GM23338 (cell line): ENCODE data around the gene ATP6V0C. TPM values are rescaled to one million over a fixed set of nuclear protein-coding genes. Genes with fewer than 3 reads are reported as not detected.

Source experiments
- ATAC-seq: fragments of 200-7000 bp; cut with Tn5 transposase; 3 replicates; pipeline ENCODE4 v1.9.1; 2020
- DNase-seq: peaks from one replicate; pipeline ENCODE4 v3.0.0-alpha.2; 2015; ENCODE audit warnings: low spot score
- H2AFZ ChIP-seq: fragments of 200-600 bp; sonication (generic); 2 replicates; pipeline ENCODE4 v1.8.0; 2016; ENCODE audit warnings: antibody characterized with exemption, mild to moderate bottlenecking, moderate library complexity
- H3F3A ChIP-seq: fragments of 200-600 bp; sonication (generic); replicated peaks from 2 replicates; pipeline ENCODE4 v1.8.0; 2017; ENCODE audit warnings: antibody characterized with exemption, mixed run types, low read depth
- H3K27ac ChIP-seq: fragments of 200-600 bp; sonication (generic); 2 replicates; pipeline ENCODE4 v1.6.1; 2016; ENCODE audit warnings: low read depth
- H3K27me3 ChIP-seq: fragments of 200-600 bp; sonication (generic); 2 replicates; pipeline ENCODE4 v1.8.0; 2016; ENCODE audit warnings: mild to moderate bottlenecking, mixed run types, moderate library complexity; ENCODE audit not compliant: insufficient read depth
- H3K36me3 ChIP-seq: fragments of 200-600 bp; sonication (generic); 2 replicates; pipeline ENCODE4 v1.8.0; 2016; ENCODE audit warnings: mild to moderate bottlenecking; ENCODE audit not compliant: insufficient read depth
- H3K4me1 ChIP-seq: fragments of 200-600 bp; sonication (generic); 2 replicates; pipeline ENCODE4 v1.8.0; 2016; ENCODE audit warnings: mild to moderate bottlenecking, moderate library complexity; ENCODE audit not compliant: insufficient read depth
- H3K4me2 ChIP-seq: fragments of 200-600 bp; sonication (generic); 2 replicates; pipeline ENCODE4 v1.7.1; 2017; ENCODE audit warnings: mixed run types
- H3K4me3 ChIP-seq: fragments of 200-600 bp; sonication (generic); 2 replicates; pipeline ENCODE4 v1.6.1; 2016; ENCODE audit warnings: mixed run types
- H3K79me2 ChIP-seq: fragments of 200-600 bp; sonication (generic); replicated peaks from 2 replicates; pipeline ENCODE4 v1.8.0; 2017; ENCODE audit warnings: mild to moderate bottlenecking; ENCODE audit not compliant: insufficient read depth
- H3K9me2 ChIP-seq: fragments of 200-600 bp; sonication (generic); 2 replicates; pipeline ENCODE4 v1.8.0; 2017; ENCODE audit not compliant: insufficient read depth
- H4K20me1 ChIP-seq: fragments of 200-600 bp; sonication (generic); replicated peaks from 2 replicates; pipeline ENCODE4 v1.8.0; 2017; ENCODE audit warnings: mild to moderate bottlenecking; ENCODE audit not compliant: insufficient read depth
- H3K27ac Mint-ChIP-seq: 2 replicates; pipeline ENCODE4 v1.8.0; 2020; ENCODE audit warnings: inconsistent platforms, mild to moderate bottlenecking, moderate library complexity, mixed read lengths
- H3K27me3 Mint-ChIP-seq: 3 replicates; pipeline ENCODE4 v1.8.0; 2022; ENCODE audit warnings: low read depth, mild to moderate bottlenecking, moderate library complexity, mixed read lengths, inconsistent platforms; ENCODE audit not compliant: insufficient read depth, poor library complexity
- H3K36me3 Mint-ChIP-seq: 3 replicates; pipeline ENCODE4 v1.8.0; 2021; ENCODE audit warnings: low read depth, mild to moderate bottlenecking, inconsistent platforms, moderate library complexity, mixed read lengths
- H3K4me1 Mint-ChIP-seq: 3 replicates; pipeline ENCODE4 v1.8.0; 2020; ENCODE audit warnings: mild to moderate bottlenecking, inconsistent platforms, mixed read lengths
- H3K4me3 Mint-ChIP-seq: 3 replicates; pipeline ENCODE4 v1.8.0; 2021; ENCODE audit warnings: moderate library complexity, mild to moderate bottlenecking, inconsistent platforms, mixed read lengths
- H3K9me3 Mint-ChIP-seq: 3 replicates; pipeline ENCODE4 v1.8.0; 2020; ENCODE audit warnings: moderate library complexity, mild to moderate bottlenecking, inconsistent platforms, mixed read lengths
- EZH2 ChIP-seq: fragments of 200-600 bp; sonication (generic); IDR thresholded peaks from one replicate; pipeline ENCODE4 v1.8.0; 2017; ENCODE audit warnings: antibody characterized with exemption, mild to moderate bottlenecking, low read depth; ENCODE audit not compliant: unreplicated experiment
- EZH2phosphoT487 ChIP-seq: fragments of 200-600 bp; sonication (generic); IDR thresholded peaks from one replicate; pipeline ENCODE4 v1.8.1; 2018; ENCODE audit warnings: antibody characterized with exemption; ENCODE audit not compliant: unreplicated experiment
- JUNB ChIP-seq: IDR thresholded peaks from one replicate; pipeline ENCODE4 v1.6.1; 2016; ENCODE audit warnings: antibody characterized with exemption; ENCODE audit not compliant: unreplicated experiment
- NANOG ChIP-seq: IDR thresholded peaks from 2 replicates; pipeline ENCODE4 v1.6.1; 2016; ENCODE audit warnings: antibody characterized with exemption, borderline replicate concordance
- POLR2AphosphoS5 ChIP-seq: IDR thresholded peaks from 2 replicates; pipeline ENCODE4 v1.6.1; 2016; ENCODE audit warnings: antibody characterized with exemption, low read depth
- ZNF114 ChIP-seq: fragments of 250-450 bp; sonication (Bioruptor Pico); IDR thresholded peaks from 2 replicates; pipeline ENCODE4 v1.5.0; 2020; ENCODE audit warnings: mild to moderate bottlenecking, moderate library complexity
- ZNF331 ChIP-seq: fragments of 250-450 bp; sonication (Bioruptor Pico); IDR thresholded peaks from 2 replicates; pipeline ENCODE4 v1.5.0; 2020; ENCODE audit warnings: low read depth, mild to moderate bottlenecking, moderate library complexity
- polyA plus RNA-seq: library from polyadenylated mRNA; unstranded; fragments of >200 nt; fragmentation: Nextera tagmentation; extraction: Ambion mirVana; gene quantifications from 2 replicates; pipeline ENCODE4 v1.2.1, GENCODE V29; 2016
- total RNA-seq: library from RNA; depleted of rRNA; stranded (reverse); fragments of >200 nt; shearing (Covaris generic); gene quantifications from 2 replicates; pipeline ENCODE4 v1.2.3, GENCODE V29; 2014
- TF ChIP-seq, protein P1 (sequence below): fragments of 250-450 bp; sonication (Bioruptor Pico); IDR thresholded peaks from 2 replicates; pipeline ENCODE4 v1.5.0; 2020; ENCODE audit warnings: mild to moderate bottlenecking, moderate library complexity
- TF ChIP-seq, protein P2 (sequence below): IDR thresholded peaks from 2 replicates; pipeline ENCODE4 v1.6.1; 2016; ENCODE audit warnings: antibody characterized with exemption
- TF ChIP-seq, protein P3 (sequence below): IDR thresholded peaks from one replicate; pipeline ENCODE4 v1.6.1; 2018; ENCODE audit warnings: antibody characterized with exemption; ENCODE audit not compliant: unreplicated experiment
- TF ChIP-seq, protein P4 (sequence below), 2 experiments: fragments of 200-600 bp in 1 of 2; sonication (generic) in 1 of 2; conservative IDR thresholded peaks; 2 replicates each; pipeline versions ENCODE4 v1.5.1 to v1.6.1; 2016 to 2017; ENCODE audit warnings: antibody characterized with exemption in 2 of 2, low read depth in 2 of 2, mild to moderate bottlenecking in 2 of 2, moderate library complexity in 1 of 2

ATP6V0C gene
- total and polyA plus RNA-seq, 2 experiments from 2014 or later, result 98.2 to 162 TPM

DNA sequence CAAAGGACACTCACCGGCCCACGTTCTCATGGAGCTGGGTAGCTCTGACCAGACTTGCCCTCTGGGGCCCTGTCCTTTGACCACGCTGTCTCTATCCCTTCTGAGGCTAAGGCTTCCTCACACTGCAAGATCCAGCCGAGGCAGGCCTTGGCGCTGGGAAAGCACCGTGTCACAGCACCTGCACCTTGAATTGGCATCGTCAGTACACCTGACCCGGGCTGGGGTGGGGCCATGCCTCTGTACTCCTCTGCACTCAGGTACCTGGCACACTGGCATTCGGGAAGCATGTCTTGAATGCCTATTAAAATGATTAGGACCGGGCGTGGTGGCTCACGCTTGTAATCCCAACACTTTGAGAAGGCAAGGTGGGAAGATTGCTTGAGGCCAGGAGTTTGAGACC, 32.8 kb upstream of the ATP6V0C start (continued):
- TF ChIP-seq, protein P1, sequence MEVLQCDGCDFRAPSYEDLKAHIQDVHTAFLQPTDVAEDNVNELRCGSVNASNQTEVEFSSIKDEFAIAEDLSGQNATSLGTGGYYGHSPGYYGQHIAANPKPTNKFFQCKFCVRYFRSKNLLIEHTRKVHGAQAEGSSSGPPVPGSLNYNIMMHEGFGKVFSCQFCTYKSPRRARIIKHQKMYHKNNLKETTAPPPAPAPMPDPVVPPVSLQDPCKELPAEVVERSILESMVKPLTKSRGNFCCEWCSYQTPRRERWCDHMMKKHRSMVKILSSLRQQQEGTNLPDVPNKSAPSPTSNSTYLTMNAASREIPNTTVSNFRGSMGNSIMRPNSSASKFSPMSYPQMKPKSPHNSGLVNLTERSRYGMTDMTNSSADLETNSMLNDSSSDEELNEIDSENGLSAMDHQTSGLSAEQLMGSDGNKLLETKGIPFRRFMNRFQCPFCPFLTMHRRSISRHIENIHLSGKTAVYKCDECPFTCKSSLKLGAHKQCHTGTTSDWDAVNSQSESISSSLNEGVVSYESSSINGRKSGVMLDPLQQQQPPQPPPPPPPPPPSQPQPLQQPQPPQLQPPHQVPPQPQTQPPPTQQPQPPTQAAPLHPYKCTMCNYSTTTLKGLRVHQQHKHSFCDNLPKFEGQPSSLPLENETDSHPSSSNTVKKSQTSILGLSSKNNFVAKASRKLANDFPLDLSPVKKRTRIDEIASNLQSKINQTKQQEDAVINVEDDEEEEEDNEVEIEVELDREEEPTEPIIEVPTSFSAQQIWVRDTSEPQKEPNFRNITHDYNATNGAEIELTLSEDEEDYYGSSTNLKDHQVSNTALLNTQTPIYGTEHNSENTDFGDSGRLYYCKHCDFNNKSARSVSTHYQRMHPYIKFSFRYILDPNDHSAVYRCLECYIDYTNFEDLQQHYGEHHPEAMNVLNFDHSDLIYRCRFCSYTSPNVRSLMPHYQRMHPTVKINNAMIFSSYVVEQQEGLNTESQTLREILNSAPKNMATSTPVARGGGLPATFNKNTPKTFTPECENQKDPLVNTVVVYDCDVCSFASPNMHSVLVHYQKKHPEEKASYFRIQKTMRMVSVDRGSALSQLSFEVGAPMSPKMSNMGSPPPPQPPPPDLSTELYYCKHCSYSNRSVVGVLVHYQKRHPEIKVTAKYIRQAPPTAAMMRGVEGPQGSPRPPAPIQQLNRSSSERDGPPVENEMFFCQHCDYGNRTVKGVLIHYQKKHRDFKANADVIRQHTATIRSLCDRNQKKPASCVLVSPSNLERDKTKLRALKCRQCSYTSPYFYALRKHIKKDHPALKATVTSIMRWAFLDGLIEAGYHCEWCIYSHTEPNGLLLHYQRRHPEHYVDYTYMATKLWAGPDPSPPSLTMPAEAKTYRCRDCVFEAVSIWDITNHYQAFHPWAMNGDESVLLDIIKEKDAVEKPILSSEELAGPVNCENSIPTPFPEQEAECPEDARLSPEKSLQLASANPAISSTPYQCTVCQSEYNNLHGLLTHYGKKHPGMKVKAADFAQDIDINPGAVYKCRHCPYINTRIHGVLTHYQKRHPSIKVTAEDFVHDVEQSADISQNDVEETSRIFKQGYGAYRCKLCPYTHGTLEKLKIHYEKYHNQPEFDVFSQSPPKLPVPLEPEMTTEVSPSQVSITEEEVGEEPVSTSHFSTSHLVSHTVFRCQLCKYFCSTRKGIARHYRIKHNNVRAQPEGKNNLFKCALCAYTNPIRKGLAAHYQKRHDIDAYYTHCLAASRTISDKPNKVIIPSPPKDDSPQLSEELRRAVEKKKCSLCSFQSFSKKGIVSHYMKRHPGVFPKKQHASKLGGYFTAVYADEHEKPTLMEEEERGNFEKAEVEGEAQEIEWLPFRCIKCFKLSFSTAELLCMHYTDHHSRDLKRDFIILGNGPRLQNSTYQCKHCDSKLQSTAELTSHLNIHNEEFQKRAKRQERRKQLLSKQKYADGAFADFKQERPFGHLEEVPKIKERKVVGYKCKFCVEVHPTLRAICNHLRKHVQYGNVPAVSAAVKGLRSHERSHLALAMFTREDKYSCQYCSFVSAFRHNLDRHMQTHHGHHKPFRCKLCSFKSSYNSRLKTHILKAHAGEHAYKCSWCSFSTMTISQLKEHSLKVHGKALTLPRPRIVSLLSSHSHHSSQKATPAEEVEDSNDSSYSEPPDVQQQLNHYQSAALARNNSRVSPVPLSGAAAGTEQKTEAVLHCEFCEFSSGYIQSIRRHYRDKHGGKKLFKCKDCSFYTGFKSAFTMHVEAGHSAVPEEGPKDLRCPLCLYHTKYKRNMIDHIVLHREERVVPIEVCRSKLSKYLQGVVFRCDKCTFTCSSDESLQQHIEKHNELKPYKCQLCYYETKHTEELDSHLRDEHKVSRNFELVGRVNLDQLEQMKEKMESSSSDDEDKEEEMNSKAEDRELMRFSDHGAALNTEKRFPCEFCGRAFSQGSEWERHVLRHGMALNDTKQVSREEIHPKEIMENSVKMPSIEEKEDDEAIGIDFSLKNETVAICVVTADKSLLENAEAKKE (CRISPR knock-in tag), result no peak
- TF ChIP-seq EZH2phosphoT487 (no peak), EZH2 (no peak), ZNF331 (CRISPR knock-in tag) (no peak), ZNF114 (CRISPR knock-in tag) (no peak), POLR2AphosphoS5 (no peak), JUNB (no peak), NANOG (no peak)
- TF ChIP-seq, protein P2, sequence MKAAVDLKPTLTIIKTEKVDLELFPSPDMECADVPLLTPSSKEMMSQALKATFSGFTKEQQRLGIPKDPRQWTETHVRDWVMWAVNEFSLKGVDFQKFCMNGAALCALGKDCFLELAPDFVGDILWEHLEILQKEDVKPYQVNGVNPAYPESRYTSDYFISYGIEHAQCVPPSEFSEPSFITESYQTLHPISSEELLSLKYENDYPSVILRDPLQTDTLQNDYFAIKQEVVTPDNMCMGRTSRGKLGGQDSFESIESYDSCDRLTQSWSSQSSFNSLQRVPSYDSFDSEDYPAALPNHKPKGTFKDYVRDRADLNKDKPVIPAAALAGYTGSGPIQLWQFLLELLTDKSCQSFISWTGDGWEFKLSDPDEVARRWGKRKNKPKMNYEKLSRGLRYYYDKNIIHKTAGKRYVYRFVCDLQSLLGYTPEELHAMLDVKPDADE, result no peak

DNA sequence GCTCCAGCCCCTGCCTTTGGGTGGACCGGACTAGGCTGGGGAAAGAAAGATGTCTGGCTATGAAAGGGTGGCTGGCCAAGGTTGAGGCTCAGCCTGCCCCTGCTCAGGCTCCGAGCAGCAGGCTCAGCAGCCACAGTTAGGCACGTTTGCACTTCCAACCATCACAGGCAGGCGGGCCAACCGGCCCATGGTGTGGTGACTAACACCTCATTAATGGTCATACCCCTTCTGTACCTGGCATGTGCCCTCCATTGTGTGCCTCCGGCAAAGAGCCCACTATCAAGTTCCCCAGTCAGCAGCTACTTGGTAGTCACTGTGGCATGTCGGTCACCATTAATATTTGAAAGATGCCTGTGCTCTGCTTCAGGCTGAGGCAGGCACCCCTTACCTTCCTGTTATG, 32.1 kb upstream of the ATP6V0C start:
- Mint-ChIP-seq H3K27me3 (peaks cover 11% of the 10 kb centered on the region), H3K4me1 (peaks cover 10% of the 10 kb centered on the region), H3K27ac (no peak overlapping the region), H3K9me3 (no peaks in the 10 kb centered on the region), H3K36me3 (no peaks in the 10 kb centered on the region; the same call in 1 of the 3 replicates), H3K4me3 (no peak overlapping the region)
- no peak for DNase-seq
- H3K9me2 ChIP-seq, result no peaks in the 10 kb centered on the region
- H4K20me1 ChIP-seq, result peaks cover 22% of the 10 kb centered on the region
- ATAC-seq, result no peak
- H3K27ac ChIP-seq, result no peak overlapping the region
- H3K27me3 ChIP-seq, result 0 out of 2 replicates have a peak, but pooled peaks cover 5% of the 10 kb centered on the region
- no peaks in the 10 kb centered on the region for H3K36me3 ChIP-seq
- no peaks in the 10 kb centered on the region; the same call in 1 of the 2 replicates for H3F3A ChIP-seq
- H3K4me1 ChIP-seq, result no peaks in the 10 kb centered on the region
- H2AFZ ChIP-seq, result no peak overlapping the region
- H3K4me3 ChIP-seq, result no peak overlapping the region
- peaks cover 13% of the 10 kb centered on the region for H3K79me2 ChIP-seq
- H3K4me2 ChIP-seq, result no peak overlapping the region
- no peak for TF ChIP-seq JUNB
- TF ChIP-seq, protein P2, result no peak
- TF ChIP-seq, protein P3, sequence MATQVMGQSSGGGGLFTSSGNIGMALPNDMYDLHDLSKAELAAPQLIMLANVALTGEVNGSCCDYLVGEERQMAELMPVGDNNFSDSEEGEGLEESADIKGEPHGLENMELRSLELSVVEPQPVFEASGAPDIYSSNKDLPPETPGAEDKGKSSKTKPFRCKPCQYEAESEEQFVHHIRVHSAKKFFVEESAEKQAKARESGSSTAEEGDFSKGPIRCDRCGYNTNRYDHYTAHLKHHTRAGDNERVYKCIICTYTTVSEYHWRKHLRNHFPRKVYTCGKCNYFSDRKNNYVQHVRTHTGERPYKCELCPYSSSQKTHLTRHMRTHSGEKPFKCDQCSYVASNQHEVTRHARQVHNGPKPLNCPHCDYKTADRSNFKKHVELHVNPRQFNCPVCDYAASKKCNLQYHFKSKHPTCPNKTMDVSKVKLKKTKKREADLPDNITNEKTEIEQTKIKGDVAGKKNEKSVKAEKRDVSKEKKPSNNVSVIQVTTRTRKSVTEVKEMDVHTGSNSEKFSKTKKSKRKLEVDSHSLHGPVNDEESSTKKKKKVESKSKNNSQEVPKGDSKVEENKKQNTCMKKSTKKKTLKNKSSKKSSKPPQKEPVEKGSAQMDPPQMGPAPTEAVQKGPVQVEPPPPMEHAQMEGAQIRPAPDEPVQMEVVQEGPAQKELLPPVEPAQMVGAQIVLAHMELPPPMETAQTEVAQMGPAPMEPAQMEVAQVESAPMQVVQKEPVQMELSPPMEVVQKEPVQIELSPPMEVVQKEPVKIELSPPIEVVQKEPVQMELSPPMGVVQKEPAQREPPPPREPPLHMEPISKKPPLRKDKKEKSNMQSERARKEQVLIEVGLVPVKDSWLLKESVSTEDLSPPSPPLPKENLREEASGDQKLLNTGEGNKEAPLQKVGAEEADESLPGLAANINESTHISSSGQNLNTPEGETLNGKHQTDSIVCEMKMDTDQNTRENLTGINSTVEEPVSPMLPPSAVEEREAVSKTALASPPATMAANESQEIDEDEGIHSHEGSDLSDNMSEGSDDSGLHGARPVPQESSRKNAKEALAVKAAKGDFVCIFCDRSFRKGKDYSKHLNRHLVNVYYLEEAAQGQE, result no peak
- no peak for TF ChIP-seq EZH2
- TF ChIP-seq, protein P4, sequence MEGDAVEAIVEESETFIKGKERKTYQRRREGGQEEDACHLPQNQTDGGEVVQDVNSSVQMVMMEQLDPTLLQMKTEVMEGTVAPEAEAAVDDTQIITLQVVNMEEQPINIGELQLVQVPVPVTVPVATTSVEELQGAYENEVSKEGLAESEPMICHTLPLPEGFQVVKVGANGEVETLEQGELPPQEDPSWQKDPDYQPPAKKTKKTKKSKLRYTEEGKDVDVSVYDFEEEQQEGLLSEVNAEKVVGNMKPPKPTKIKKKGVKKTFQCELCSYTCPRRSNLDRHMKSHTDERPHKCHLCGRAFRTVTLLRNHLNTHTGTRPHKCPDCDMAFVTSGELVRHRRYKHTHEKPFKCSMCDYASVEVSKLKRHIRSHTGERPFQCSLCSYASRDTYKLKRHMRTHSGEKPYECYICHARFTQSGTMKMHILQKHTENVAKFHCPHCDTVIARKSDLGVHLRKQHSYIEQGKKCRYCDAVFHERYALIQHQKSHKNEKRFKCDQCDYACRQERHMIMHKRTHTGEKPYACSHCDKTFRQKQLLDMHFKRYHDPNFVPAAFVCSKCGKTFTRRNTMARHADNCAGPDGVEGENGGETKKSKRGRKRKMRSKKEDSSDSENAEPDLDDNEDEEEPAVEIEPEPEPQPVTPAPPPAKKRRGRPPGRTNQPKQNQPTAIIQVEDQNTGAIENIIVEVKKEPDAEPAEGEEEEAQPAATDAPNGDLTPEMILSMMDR (conservative IDR thresholded peaks at IDR 0.05; ENCODE audit: low read depth in 2 of 2), result no peak
- no peak for TF ChIP-seq ZNF331 (CRISPR knock-in tag)
- no peak for TF ChIP-seq EZH2phosphoT487
- no peak for TF ChIP-seq NANOG
